DOHH2 (cell line): ENCODE data around the gene ZNF473.

ENCODE experiments used
- H3F3A ChIP-seq: fragments of 200-600 bp; sonication (generic), shearing (Covaris generic); 2 replicates; pipeline ENCODE4 v1.6.0; 2016; ENCODE audit warnings: antibody characterized with exemption, mild to moderate bottlenecking; ENCODE audit not compliant: control insufficient read depth, insufficient read depth
- H3K27ac ChIP-seq: fragments of 200-600 bp; sonication (generic); 2 replicates; pipeline ENCODE4 v1.5.1; 2014; ENCODE audit warnings: low read depth, mild to moderate bottlenecking, low read length, moderate library complexity
- H3K27me3 ChIP-seq: fragments of 200-600 bp; sonication (generic); 2 replicates; pipeline ENCODE4 v1.6.1; 2014; ENCODE audit warnings: mild to moderate bottlenecking, low read length, mixed read lengths; ENCODE audit not compliant: control insufficient read depth
- H3K36me3 ChIP-seq: fragments of 200-600 bp; sonication (generic); 2 replicates; pipeline ENCODE4 v1.6.1; 2014; ENCODE audit warnings: mild to moderate bottlenecking, low read length, moderate library complexity, mixed read lengths; ENCODE audit not compliant: control insufficient read depth
- H3K4me1 ChIP-seq: fragments of 200-600 bp; sonication (generic); 2 replicates; pipeline ENCODE4 v1.6.1; 2014; ENCODE audit warnings: mild to moderate bottlenecking, low read length, mixed read lengths; ENCODE audit not compliant: control insufficient read depth
- H3K4me2 ChIP-seq: fragments of 200-600 bp; sonication (generic); 2 replicates; pipeline ENCODE4 v1.6.0; 2014; ENCODE audit warnings: mild to moderate bottlenecking, low read length, moderate library complexity
- H3K4me3 ChIP-seq: fragments of 200-600 bp; sonication (generic); 2 replicates; pipeline ENCODE4 v1.5.1; 2014; ENCODE audit warnings: mild to moderate bottlenecking, low read length, mixed read lengths
- H3K79me2 ChIP-seq: fragments of 200-600 bp; sonication (generic); 2 replicates; pipeline ENCODE4 v1.6.1; 2014; ENCODE audit warnings: mild to moderate bottlenecking, low read length, mixed read lengths; ENCODE audit not compliant: control insufficient read depth
- H3K9me2 ChIP-seq: fragments of 200-600 bp; sonication (generic); replicated peaks from 2 replicates; pipeline ENCODE4 v1.6.1; 2014; ENCODE audit warnings: mild to moderate bottlenecking, low read length, mixed read lengths; ENCODE audit not compliant: control insufficient read depth
- H3K9me3 ChIP-seq: fragments of 200-600 bp; sonication (generic); 2 replicates; pipeline ENCODE4 v1.6.1; 2014; ENCODE audit warnings: antibody characterized with exemption, low read length, mixed read lengths; ENCODE audit not compliant: control insufficient read depth, insufficient read depth
- H4K20me1 ChIP-seq: fragments of 200-600 bp; sonication (generic); 2 replicates; pipeline ENCODE4 v1.6.0; 2014; ENCODE audit warnings: low read depth, mild to moderate bottlenecking, antibody characterized with exemption, low read length, moderate library complexity; ENCODE audit not compliant: control insufficient read depth, insufficient read depth
- CTCF ChIP-seq: fragments of 200-600 bp; sonication (generic); IDR thresholded peaks from one replicate; pipeline ENCODE4 v1.5.1; 2014; ENCODE audit warnings: antibody characterized with exemption, mild to moderate bottlenecking, low read depth, low read length; ENCODE audit not compliant: poor library complexity, severe bottlenecking
- EZH2phosphoT487 ChIP-seq: fragments of 200-600 bp; sonication (generic); IDR thresholded peaks from 2 replicates; pipeline ENCODE4 v1.6.1; 2017; ENCODE audit warnings: borderline replicate concordance, mild to moderate bottlenecking, antibody characterized with exemption, low read length, moderate library complexity, mixed read lengths

The ZNF473 gene

GRCh38 chr19:49987159-49987698 lies 38.6 kb upstream of the ZNF473 start:
- no peak for TF ChIP-seq EZH2phosphoT487
- TF ChIP-seq CTCF, result no peak

GRCh38 chr19:49988007-49988406 lies 37.8 kb upstream of the ZNF473 start:
- peaks cover 8% of the 10 kb centered on the region for H4K20me1 ChIP-seq
- no peaks in the 10 kb centered on the region for H3K36me3 ChIP-seq
- H3K27ac ChIP-seq, result no peak overlapping the region
- no peak overlapping the region for H3K4me3 ChIP-seq
- no peaks in the 10 kb centered on the region for H3K4me1 ChIP-seq
- no peaks in the 10 kb centered on the region for H3K9me3 ChIP-seq
- H3K9me2 ChIP-seq, result no peaks in the 10 kb centered on the region
- no peak overlapping the region for H3K4me2 ChIP-seq
- H3K79me2 ChIP-seq, result no peaks in the 10 kb centered on the region
- H3K27me3 ChIP-seq, result no peaks in the 10 kb centered on the region
- no peaks in the 10 kb centered on the region for H3F3A ChIP-seq
- TF ChIP-seq EZH2phosphoT487 (no peak), CTCF (no peak)

More at GRCh38 chr19:49987159-49987698, 38.6 kb upstream of the ZNF473 start:
- Histone ChIP-seq H3K27me3 (no peaks in the 10 kb centered on the region), H3K4me1 (no peaks in the 10 kb centered on the region), H3F3A (no peaks in the 10 kb centered on the region), H3K9me2 (no peaks in the 10 kb centered on the region), H3K4me3 (no peak overlapping the region), H3K4me2 (no peak overlapping the region), H4K20me1 (peaks cover 8% of the 10 kb centered on the region), H3K36me3 (no peaks in the 10 kb centered on the region), H3K79me2 (no peaks in the 10 kb centered on the region), H3K27ac (no peak overlapping the region), H3K9me3 (no peaks in the 10 kb centered on the region)

DNA sequence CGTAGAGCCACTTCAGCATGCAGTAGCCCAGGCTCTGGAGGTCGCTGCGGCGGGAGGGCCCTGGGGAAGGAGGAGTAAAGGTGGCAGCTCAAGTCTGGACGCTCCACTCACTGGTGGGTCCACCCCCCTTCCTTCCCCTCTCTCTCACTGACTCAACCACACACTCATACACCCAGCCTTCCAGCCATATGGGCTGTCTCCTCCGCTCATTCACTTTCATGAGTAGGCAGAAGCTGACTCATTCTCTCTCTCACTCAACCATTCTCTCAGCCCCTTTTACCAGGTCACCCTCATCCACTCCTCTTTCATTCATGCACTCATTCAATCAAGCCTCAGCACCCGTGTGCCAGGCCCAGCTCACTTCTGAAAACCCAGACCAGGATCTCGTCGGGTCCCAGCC lies 37.4 kb upstream of the ZNF473 start:
- Histone ChIP-seq H3K79me2 (no peaks in the 10 kb centered on the region), H3K27ac (no peak overlapping the region), H3K36me3 (no peaks in the 10 kb centered on the region), H3F3A (no peaks in the 10 kb centered on the region), H3K9me3 (no peaks in the 10 kb centered on the region), H3K4me1 (no peaks in the 10 kb centered on the region), H3K4me3 (no peak overlapping the region), H3K27me3 (no peaks in the 10 kb centered on the region), H3K4me2 (no peak overlapping the region), H3K9me2 (no peaks in the 10 kb centered on the region), H4K20me1 (peaks cover 6% of the 10 kb centered on the region)
- no peak for TF ChIP-seq EZH2phosphoT487

DNA sequence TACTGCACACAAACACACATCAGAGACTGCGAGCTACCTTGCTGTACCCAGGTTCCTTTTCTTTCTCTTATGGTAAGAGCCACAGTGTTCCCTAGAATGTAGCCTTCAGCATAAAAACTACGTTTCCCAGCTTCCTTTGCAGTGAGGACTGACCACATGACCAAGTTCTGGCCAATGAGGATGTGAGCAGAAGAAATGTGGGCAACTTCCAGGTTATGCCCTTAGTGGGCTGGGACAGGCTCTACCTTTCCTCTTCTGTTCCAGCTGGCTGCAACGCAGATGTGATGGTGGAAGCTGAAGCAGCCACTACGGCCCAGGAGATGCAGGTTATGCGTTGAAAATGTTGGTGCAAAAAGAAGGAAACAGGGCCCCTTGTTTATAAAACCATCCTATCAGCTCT lies 28.1 kb upstream of the ZNF473 start:
- TF ChIP-seq EZH2phosphoT487 (no peak), CTCF (no peak)
- no peaks in the 10 kb centered on the region for H3K27me3 ChIP-seq
- no peaks in the 10 kb centered on the region for H3K9me2 ChIP-seq
- no peaks in the 10 kb centered on the region for H3K9me3 ChIP-seq
- H3K36me3 ChIP-seq, result peaks cover 22% of the 10 kb centered on the region
- no peaks in the 10 kb centered on the region for H3K4me1 ChIP-seq
- no peaks in the 10 kb centered on the region for H3K79me2 ChIP-seq
- H3K27ac ChIP-seq, result no peak overlapping the region
- no peak overlapping the region for H3K4me3 ChIP-seq
- no peaks in the 10 kb centered on the region for H4K20me1 ChIP-seq
- H3F3A ChIP-seq, result no peaks in the 10 kb centered on the region
- no peak overlapping the region for H3K4me2 ChIP-seq
